HepG2 (cell line): ENCODE data around the gene PRUNE1. TPM values are rescaled to one million over a fixed set of nuclear protein-coding genes. Genes with fewer than 3 reads are reported as not detected.

Source experiments
- FLYWCH1 ChIP-seq: sonication (generic); formaldehyde crosslinking; IDR thresholded peaks from 2 replicates; pipeline ENCODE4 v1.8.1; 2023; ENCODE audit warnings: mild to moderate bottlenecking, missing genetic modification reagents
- FOXJ3 ChIP-seq: sonication (generic); formaldehyde crosslinking; IDR thresholded peaks from 2 replicates; pipeline ENCODE4 v1.4.0; 2020; ENCODE audit warnings: missing genetic modification reagents, mild to moderate bottlenecking, borderline replicate concordance
- HMG20A ChIP-seq: IDR thresholded peaks from 2 replicates; pipeline ENCODE4 v1.6.1; 2016; ENCODE audit warnings: borderline replicate concordance
- HOXD1 ChIP-seq: sonication (generic); formaldehyde crosslinking; IDR thresholded peaks from 2 replicates; pipeline ENCODE4 v1.5.0; 2020; ENCODE audit warnings: missing genetic modification reagents
- KDM3A ChIP-seq: IDR thresholded peaks from 2 replicates; pipeline ENCODE4 v1.6.1; 2018; ENCODE audit warnings: low read depth, missing compliant biosample characterization
- POLR2AphosphoS2 ChIP-seq: IDR thresholded peaks from 2 replicates; pipeline ENCODE4 v1.6.1; 2011; ENCODE audit warnings: low read depth, low read length, improper control_type of control experiment
- RBFOX2 ChIP-seq: fragments of 200-400 bp; formaldehyde crosslinking; IDR thresholded peaks from 2 replicates; pipeline ENCODE4 v1.6.1; 2017; ENCODE audit warnings: low read depth, mild to moderate bottlenecking, low read length
- SALL2 ChIP-seq: sonication (generic); formaldehyde crosslinking; IDR thresholded peaks from 2 replicates; pipeline ENCODE4 v1.8.1; 2023; ENCODE audit warnings: mild to moderate bottlenecking, missing genetic modification reagents, inconsistent platforms
- XBP1 ChIP-seq: sonication (generic); formaldehyde crosslinking; IDR thresholded peaks from 2 replicates; pipeline ENCODE4 v1.5.0; 2020; ENCODE audit warnings: missing genetic modification reagents
- ZFP1 ChIP-seq: IDR thresholded peaks from 2 replicates; pipeline ENCODE4 v1.6.1; 2016
- ZKSCAN1 ChIP-seq: fragments of 150-350 bp; IDR thresholded peaks from 2 replicates; pipeline ENCODE4 v1.6.1; 2014; ENCODE audit warnings: low read length
- ZMYM3 ChIP-seq: sonication (generic); formaldehyde crosslinking; IDR thresholded peaks from 2 replicates; pipeline ENCODE4 v1.5.1; 2020; ENCODE audit warnings: mild to moderate bottlenecking, missing genetic modification reagents
- ZNF230 ChIP-seq: sonication (generic); formaldehyde crosslinking; IDR thresholded peaks from 2 replicates; pipeline ENCODE4 v1.4.0; 2020; ENCODE audit warnings: mild to moderate bottlenecking, missing genetic modification reagents
- ZNF337 ChIP-seq: sonication (generic); formaldehyde crosslinking; IDR thresholded peaks from 2 replicates; pipeline ENCODE4 v1.5.1; 2020; ENCODE audit warnings: missing genetic modification reagents, low read depth, mild to moderate bottlenecking, borderline replicate concordance
- ZNF546 ChIP-seq: sonication (generic); formaldehyde crosslinking; conservative IDR thresholded peaks from 2 replicates; pipeline ENCODE4 v1.8.1; 2023; ENCODE audit warnings: mild to moderate bottlenecking, missing genetic modification reagents
- ZNF607 ChIP-seq: sonication (generic); formaldehyde crosslinking; IDR thresholded peaks from 2 replicates; pipeline ENCODE4 v1.5.1; 2020; ENCODE audit warnings: missing genetic modification reagents, mild to moderate bottlenecking, borderline replicate concordance
- ZZZ3 ChIP-seq: sonication (generic); formaldehyde crosslinking; IDR thresholded peaks from 2 replicates; pipeline ENCODE4 v1.4.0; 2020; ENCODE audit warnings: missing genetic modification reagents, mild to moderate bottlenecking, borderline replicate concordance
- polyA plus RNA-seq, 8 experiments: library from polyadenylated mRNA; depleted of rRNA in 3 of 8; stranded (reverse) in 7 of 8; unstranded in 1 of 8; fragments of >200 nt; fragmentation: Illumina TruSeq in 4 of 8; extraction: Trizol in 4 of 8; gene quantifications; 2 replicates each; pipeline versions ENCODE4 v1.2.1 to v1.2.3, GENCODE V29; 2011 to 2016; ENCODE audit warnings: low read depth in 4 of 8, missing spikeins in 1 of 8, mixed read lengths in 1 of 8; ENCODE audit not compliant: insufficient read depth in 1 of 8
- total RNA-seq, 5 experiments: library from RNA; depleted of rRNA; stranded (reverse); fragments of >200 nt; fragmentation: Illumina TruSeq; extraction: Trizol; gene quantifications; 2 replicates each; pipeline ENCODE4 v1.2.3, GENCODE V29; 2016; ENCODE audit warnings: low read depth in 1 of 5
- TF ChIP-seq, protein P1 (sequence below): sonication (generic); formaldehyde crosslinking; IDR thresholded peaks from 2 replicates; pipeline ENCODE4 v1.5.0; 2020; ENCODE audit warnings: mild to moderate bottlenecking, missing genetic modification reagents, moderate library complexity
- TF ChIP-seq, protein P2 (sequence below): sonication (generic); formaldehyde crosslinking; IDR thresholded peaks from 2 replicates; pipeline ENCODE4 v1.4.0; 2020; ENCODE audit warnings: missing genetic modification reagents
- TF ChIP-seq, protein P3 (sequence below): fragments of 450-650 bp; IDR thresholded peaks from 2 replicates; pipeline ENCODE4 v1.6.1; 2017; ENCODE audit warnings: mild to moderate bottlenecking
- TF ChIP-seq, protein P4 (sequence below): sonication (generic); formaldehyde crosslinking; IDR thresholded peaks from 2 replicates; pipeline ENCODE4 v1.8.0; 2022; ENCODE audit warnings: mild to moderate bottlenecking, missing genetic modification reagents
- TF ChIP-seq, protein P5 (sequence below): sonication (generic); formaldehyde crosslinking; IDR thresholded peaks from 2 replicates; pipeline ENCODE4 v1.5.0; 2020; ENCODE audit warnings: missing genetic modification reagents, mild to moderate bottlenecking, borderline replicate concordance

PRUNE1 gene
- total and polyA plus RNA-seq, 2 of the 13 experiments (the other 11 are each of a cell fraction or from before 2014, with no cell fraction given), result 19.0 to 31.9 TPM

DNA sequence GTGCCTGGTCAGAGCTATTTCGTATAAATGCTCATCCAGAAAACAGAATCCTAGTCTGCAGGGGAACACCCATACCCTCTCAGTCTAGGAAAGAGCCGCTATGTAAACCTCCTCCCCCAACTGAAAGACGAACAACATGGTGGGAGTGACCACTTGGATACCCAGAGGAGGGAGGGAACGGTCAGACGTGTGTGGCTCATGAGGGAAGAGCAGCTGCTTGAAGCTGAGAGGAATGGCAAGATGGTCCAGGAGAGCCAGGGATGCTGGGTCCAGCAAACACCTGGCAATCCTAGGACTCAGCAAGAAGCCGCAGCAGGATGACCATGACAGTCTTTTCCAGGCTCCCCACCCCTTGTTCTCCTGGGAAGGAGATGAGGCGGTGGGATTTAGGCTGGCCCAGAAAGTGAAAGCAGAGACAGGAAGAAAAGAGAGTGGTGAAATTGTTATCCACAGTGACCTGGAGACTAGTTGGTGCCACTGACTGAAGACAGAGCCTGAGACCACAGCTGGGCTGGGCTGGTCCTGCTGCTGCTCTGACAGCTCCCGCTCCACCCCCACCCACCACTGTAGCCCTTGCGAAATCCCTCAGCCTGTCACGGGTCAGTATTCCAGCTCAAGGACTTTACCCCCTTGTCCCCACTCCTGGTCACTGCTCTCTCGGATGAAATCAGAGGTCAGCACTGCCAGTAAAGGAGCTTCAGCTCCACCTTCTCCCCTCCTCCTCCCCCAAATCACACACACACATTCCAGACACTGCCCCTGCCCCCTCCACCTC is 37.3 kb upstream of the PRUNE1 start (continued):
- TF ChIP-seq, protein P1, sequence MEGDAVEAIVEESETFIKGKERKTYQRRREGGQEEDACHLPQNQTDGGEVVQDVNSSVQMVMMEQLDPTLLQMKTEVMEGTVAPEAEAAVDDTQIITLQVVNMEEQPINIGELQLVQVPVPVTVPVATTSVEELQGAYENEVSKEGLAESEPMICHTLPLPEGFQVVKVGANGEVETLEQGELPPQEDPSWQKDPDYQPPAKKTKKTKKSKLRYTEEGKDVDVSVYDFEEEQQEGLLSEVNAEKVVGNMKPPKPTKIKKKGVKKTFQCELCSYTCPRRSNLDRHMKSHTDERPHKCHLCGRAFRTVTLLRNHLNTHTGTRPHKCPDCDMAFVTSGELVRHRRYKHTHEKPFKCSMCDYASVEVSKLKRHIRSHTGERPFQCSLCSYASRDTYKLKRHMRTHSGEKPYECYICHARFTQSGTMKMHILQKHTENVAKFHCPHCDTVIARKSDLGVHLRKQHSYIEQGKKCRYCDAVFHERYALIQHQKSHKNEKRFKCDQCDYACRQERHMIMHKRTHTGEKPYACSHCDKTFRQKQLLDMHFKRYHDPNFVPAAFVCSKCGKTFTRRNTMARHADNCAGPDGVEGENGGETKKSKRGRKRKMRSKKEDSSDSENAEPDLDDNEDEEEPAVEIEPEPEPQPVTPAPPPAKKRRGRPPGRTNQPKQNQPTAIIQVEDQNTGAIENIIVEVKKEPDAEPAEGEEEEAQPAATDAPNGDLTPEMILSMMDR, result peak; percentile 31
- TF ChIP-seq ZMYM3 (CRISPR knock-in tag), result no peak
- no peak for TF ChIP-seq ZZZ3 (CRISPR knock-in tag)
- peak; percentile 91; the same call in 1 of the 2 replicates for TF ChIP-seq SALL2 (CRISPR knock-in tag)
- TF ChIP-seq ZNF607 (CRISPR knock-in tag), result no peak
- peak; percentile 73; the same call in 1 of the 2 replicates for TF ChIP-seq HMG20A
- TF ChIP-seq XBP1 (CRISPR knock-in tag), result no peak
- TF ChIP-seq POLR2AphosphoS2, result no peak
- no peak; the same call in 1 of the 2 replicates for TF ChIP-seq RBFOX2
- TF ChIP-seq, protein P2, sequence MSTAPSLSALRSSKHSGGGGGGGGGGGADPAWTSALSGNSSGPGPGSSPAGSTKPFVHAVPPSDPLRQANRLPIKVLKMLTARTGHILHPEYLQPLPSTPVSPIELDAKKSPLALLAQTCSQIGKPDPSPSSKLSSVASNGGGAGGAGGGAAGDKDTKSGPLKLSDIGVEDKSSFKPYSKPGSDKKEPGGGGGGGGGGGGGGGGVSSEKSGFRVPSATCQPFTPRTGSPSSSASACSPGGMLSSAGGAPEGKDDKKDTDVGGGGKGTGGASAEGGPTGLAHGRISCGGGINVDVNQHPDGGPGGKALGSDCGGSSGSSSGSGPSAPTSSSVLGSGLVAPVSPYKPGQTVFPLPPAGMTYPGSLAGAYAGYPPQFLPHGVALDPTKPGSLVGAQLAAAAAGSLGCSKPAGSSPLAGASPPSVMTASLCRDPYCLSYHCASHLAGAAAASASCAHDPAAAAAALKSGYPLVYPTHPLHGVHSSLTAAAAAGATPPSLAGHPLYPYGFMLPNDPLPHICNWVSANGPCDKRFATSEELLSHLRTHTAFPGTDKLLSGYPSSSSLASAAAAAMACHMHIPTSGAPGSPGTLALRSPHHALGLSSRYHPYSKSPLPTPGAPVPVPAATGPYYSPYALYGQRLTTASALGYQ (CRISPR knock-in tag), result peak; percentile 74; the same call in 1 of the 2 replicates
- no peak for TF ChIP-seq ZNF337 (CRISPR knock-in tag)
- TF ChIP-seq FLYWCH1 (CRISPR knock-in tag), result no peak
- no peak for TF ChIP-seq FOXJ3 (CRISPR knock-in tag)
- TF ChIP-seq KDM3A (CRISPR knock-in tag), result peak; percentile 35; the same call in 1 of the 2 replicates
- no peak for TF ChIP-seq ZNF546 (CRISPR knock-in tag)
- 0 out of 2 replicates have a peak, but pooled peaks have one; percentile 58 for TF ChIP-seq ZFP1 (CRISPR knock-in tag)
- TF ChIP-seq, protein P3, sequence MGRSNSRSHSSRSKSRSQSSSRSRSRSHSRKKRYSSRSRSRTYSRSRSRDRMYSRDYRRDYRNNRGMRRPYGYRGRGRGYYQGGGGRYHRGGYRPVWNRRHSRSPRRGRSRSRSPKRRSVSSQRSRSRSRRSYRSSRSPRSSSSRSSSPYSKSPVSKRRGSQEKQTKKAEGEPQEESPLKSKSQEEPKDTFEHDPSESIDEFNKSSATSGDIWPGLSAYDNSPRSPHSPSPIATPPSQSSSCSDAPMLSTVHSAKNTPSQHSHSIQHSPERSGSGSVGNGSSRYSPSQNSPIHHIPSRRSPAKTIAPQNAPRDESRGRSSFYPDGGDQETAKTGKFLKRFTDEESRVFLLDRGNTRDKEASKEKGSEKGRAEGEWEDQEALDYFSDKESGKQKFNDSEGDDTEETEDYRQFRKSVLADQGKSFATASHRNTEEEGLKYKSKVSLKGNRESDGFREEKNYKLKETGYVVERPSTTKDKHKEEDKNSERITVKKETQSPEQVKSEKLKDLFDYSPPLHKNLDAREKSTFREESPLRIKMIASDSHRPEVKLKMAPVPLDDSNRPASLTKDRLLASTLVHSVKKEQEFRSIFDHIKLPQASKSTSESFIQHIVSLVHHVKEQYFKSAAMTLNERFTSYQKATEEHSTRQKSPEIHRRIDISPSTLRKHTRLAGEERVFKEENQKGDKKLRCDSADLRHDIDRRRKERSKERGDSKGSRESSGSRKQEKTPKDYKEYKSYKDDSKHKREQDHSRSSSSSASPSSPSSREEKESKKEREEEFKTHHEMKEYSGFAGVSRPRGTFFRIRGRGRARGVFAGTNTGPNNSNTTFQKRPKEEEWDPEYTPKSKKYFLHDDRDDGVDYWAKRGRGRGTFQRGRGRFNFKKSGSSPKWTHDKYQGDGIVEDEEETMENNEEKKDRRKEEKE, result no peak
- TF ChIP-seq ZNF230 (CRISPR knock-in tag), result no peak; the same call in 1 of the 2 replicates
- TF ChIP-seq, protein P4, sequence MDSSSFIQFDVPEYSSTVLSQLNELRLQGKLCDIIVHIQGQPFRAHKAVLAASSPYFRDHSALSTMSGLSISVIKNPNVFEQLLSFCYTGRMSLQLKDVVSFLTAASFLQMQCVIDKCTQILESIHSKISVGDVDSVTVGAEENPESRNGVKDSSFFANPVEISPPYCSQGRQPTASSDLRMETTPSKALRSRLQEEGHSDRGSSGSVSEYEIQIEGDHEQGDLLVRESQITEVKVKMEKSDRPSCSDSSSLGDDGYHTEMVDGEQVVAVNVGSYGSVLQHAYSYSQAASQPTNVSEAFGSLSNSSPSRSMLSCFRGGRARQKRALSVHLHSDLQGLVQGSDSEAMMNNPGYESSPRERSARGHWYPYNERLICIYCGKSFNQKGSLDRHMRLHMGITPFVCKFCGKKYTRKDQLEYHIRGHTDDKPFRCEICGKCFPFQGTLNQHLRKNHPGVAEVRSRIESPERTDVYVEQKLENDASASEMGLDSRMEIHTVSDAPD (CRISPR knock-in tag), result no peak
- TF ChIP-seq ZKSCAN1, result no peak
- 0 out of 2 replicates have a peak, but pooled peaks have one; percentile 39 for TF ChIP-seq HOXD1 (CRISPR knock-in tag)
- TF ChIP-seq, protein P5, sequence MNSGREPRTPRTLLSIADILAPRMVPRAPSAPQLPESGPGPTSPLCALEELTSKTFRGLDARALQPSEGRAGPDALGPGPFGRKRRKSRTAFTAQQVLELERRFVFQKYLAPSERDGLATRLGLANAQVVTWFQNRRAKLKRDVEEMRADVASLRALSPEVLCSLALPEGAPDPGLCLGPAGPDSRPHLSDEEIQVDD, result no peak
